Liver (tissue), 3 donors: ENCODE results near the gene HTR4.

Experiments used
- CTCF ChIP-seq: fragments of 150-350 bp; IDR thresholded peaks from 2 replicates; pipeline ENCODE4 v1.5.1; 2017; ENCODE audit warnings: improper control_type of control experiment, low read depth, low read length; ENCODE audit not compliant: missing input control
- EGR1 ChIP-seq, 2 donors: IDR thresholded peaks; 2 replicates each; pipeline ENCODE4 v1.6.1; 2016 to 2018; ENCODE audit warnings: antibody characterized with exemption in 2 of 2, low read depth in 2 of 2
- FOXA1 ChIP-seq: IDR thresholded peaks from 2 replicates; pipeline ENCODE4 v1.6.1; 2016; ENCODE audit warnings: antibody characterized with exemption
- FOXA2 ChIP-seq: IDR thresholded peaks from 2 replicates; pipeline ENCODE4 v1.6.1; 2016; ENCODE audit warnings: antibody characterized with exemption
- GABPA ChIP-seq, 2 donors: IDR thresholded peaks in 1 of 2; conservative IDR thresholded peaks in 1 of 2; 2 replicates each; pipeline ENCODE4 v1.6.1; 2016; ENCODE audit warnings: antibody characterized with exemption in 2 of 2, mild to moderate bottlenecking in 1 of 2, moderate library complexity in 1 of 2
- HNF4G ChIP-seq: IDR thresholded peaks from 2 replicates; pipeline ENCODE4 v1.6.1; 2016; ENCODE audit warnings: antibody characterized with exemption
- JUND ChIP-seq, 2 donors: IDR thresholded peaks; 2 replicates each; pipeline ENCODE4 v1.6.1; 2016; ENCODE audit warnings: antibody characterized with exemption in 2 of 2
- RAD21 ChIP-seq, 2 donors: IDR thresholded peaks; 2 replicates each; pipeline ENCODE4 v1.6.1; 2016; ENCODE audit warnings: antibody characterized with exemption in 2 of 2, mild to moderate bottlenecking in 2 of 2
- SP1 ChIP-seq: IDR thresholded peaks from 2 replicates; pipeline ENCODE4 v1.6.1; 2018; ENCODE audit warnings: antibody characterized with exemption, mild to moderate bottlenecking
- TAF1 ChIP-seq: conservative IDR thresholded peaks from 2 replicates; pipeline ENCODE4 v1.6.1; 2016; ENCODE audit warnings: antibody characterized with exemption, mild to moderate bottlenecking
- YY1 ChIP-seq: IDR thresholded peaks from 2 replicates; pipeline ENCODE4 v1.6.1; 2016; ENCODE audit warnings: antibody characterized with exemption, mild to moderate bottlenecking
- TF ChIP-seq, protein P1 (sequence below): IDR thresholded peaks from 2 replicates; pipeline ENCODE4 v1.6.1; 2016; ENCODE audit warnings: antibody characterized with exemption, mild to moderate bottlenecking
- TF ChIP-seq, protein P2 (sequence below): IDR thresholded peaks from 2 replicates; pipeline ENCODE4 v1.6.1; 2016; ENCODE audit warnings: antibody characterized with exemption
- TF ChIP-seq, protein P3 (sequence below): IDR thresholded peaks from 2 replicates; pipeline ENCODE4 v1.6.1; 2016; ENCODE audit warnings: antibody characterized with exemption
- donor health status: healthy.
- donor health status: healthy.

GRCh38 chr5:148455185-148455584 is 199.1 kb downstream of the HTR4 start:
- no peak for TF ChIP-seq CTCF
- TF ChIP-seq TAF1: no peak
- TF ChIP-seq, protein P1, sequence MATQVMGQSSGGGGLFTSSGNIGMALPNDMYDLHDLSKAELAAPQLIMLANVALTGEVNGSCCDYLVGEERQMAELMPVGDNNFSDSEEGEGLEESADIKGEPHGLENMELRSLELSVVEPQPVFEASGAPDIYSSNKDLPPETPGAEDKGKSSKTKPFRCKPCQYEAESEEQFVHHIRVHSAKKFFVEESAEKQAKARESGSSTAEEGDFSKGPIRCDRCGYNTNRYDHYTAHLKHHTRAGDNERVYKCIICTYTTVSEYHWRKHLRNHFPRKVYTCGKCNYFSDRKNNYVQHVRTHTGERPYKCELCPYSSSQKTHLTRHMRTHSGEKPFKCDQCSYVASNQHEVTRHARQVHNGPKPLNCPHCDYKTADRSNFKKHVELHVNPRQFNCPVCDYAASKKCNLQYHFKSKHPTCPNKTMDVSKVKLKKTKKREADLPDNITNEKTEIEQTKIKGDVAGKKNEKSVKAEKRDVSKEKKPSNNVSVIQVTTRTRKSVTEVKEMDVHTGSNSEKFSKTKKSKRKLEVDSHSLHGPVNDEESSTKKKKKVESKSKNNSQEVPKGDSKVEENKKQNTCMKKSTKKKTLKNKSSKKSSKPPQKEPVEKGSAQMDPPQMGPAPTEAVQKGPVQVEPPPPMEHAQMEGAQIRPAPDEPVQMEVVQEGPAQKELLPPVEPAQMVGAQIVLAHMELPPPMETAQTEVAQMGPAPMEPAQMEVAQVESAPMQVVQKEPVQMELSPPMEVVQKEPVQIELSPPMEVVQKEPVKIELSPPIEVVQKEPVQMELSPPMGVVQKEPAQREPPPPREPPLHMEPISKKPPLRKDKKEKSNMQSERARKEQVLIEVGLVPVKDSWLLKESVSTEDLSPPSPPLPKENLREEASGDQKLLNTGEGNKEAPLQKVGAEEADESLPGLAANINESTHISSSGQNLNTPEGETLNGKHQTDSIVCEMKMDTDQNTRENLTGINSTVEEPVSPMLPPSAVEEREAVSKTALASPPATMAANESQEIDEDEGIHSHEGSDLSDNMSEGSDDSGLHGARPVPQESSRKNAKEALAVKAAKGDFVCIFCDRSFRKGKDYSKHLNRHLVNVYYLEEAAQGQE: no peak
- peak; percentile 73 for TF ChIP-seq SP1
- TF ChIP-seq GABPA (IDR thresholded peaks at IDR 0.05 in 1 of 2, conservative IDR thresholded peaks at IDR 0.05 in 1 of 2): no peak
- TF ChIP-seq, protein P2, sequence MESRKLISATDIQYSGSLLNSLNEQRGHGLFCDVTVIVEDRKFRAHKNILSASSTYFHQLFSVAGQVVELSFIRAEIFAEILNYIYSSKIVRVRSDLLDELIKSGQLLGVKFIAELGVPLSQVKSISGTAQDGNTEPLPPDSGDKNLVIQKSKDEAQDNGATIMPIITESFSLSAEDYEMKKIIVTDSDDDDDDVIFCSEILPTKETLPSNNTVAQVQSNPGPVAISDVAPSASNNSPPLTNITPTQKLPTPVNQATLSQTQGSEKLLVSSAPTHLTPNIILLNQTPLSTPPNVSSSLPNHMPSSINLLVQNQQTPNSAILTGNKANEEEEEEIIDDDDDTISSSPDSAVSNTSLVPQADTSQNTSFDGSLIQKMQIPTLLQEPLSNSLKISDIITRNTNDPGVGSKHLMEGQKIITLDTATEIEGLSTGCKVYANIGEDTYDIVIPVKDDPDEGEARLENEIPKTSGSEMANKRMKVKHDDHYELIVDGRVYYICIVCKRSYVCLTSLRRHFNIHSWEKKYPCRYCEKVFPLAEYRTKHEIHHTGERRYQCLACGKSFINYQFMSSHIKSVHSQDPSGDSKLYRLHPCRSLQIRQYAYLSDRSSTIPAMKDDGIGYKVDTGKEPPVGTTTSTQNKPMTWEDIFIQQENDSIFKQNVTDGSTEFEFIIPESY: no peak
- TF ChIP-seq, protein P3, sequence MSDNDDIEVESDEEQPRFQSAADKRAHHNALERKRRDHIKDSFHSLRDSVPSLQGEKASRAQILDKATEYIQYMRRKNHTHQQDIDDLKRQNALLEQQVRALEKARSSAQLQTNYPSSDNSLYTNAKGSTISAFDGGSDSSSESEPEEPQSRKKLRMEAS: peak; percentile 49
- no peak for TF ChIP-seq EGR1 (IDR thresholded peaks at IDR 0.05; ENCODE audit: low read depth in 2 of 2)
- TF ChIP-seq YY1: peak; percentile 59
- peak; percentile 15 to 47 for TF ChIP-seq RAD21 (IDR thresholded peaks at IDR 0.05)
- TF ChIP-seq JUND (IDR thresholded peaks at IDR 0.05): peak in 1 of 2 donors; percentile 36
- peak; percentile 23 for TF ChIP-seq HNF4G
- no peak for TF ChIP-seq FOXA1
- TF ChIP-seq FOXA2: no peak
